ENCODE results near the gene MGRN1. TPM values are rescaled to one million over a fixed set of nuclear protein-coding genes. Genes with fewer than 3 reads are reported as not detected.

The MGRN1 gene
- total and polyA plus RNA-seq, 2 experiments from 2014 or later, result 29.2 to 30.8 TPM

GRCh38 chr16:4631444-4631843 is 6.8 kb downstream of the MGRN1 start:
- DNase-seq (ENCODE audit: low spot score), result no peak
- Histone ChIP-seq H3K4me2 (no peak overlapping the region), H3K79me2 (peaks cover 96% of the 10 kb centered on the region), H3K4me1 (ENCODE audit: insufficient read depth) (peaks cover 3% of the 10 kb centered on the region), H2AFZ (no peak overlapping the region), H3K27me3 (no peaks in the 10 kb centered on the region), H4K20me1 (ENCODE audit: insufficient read depth, poor library complexity, severe bottlenecking) (peaks cover 69% of the 10 kb centered on the region), H3K36me3 (replicated peaks; ENCODE audit: insufficient read depth, low read depth) (no peaks in the 10 kb centered on the region), H3K9me2 (replicated peaks; ENCODE audit: insufficient read depth) (no peaks in the 10 kb centered on the region), H3K9me3 (ENCODE audit: low read depth) (no peaks in the 10 kb centered on the region), H3K4me3 (no peak overlapping the region), H3K27ac (peak overlapping the region; percentile 3)
- 64% methylated on average over 1 of the region's 1 CpG for WGBS (ENCODE audit: low lambda C conversion rate, missing lambda C conversion rate)
- no peak for TF ChIP-seq EZH2phosphoT487 (IDR thresholded peaks at IDR 0.05; ENCODE audit: low read depth, severe bottlenecking, unreplicated experiment)
- no peak for TF ChIP-seq EZH2 (IDR thresholded peaks at IDR 0.05; ENCODE audit: borderline replicate concordance)
- TF ChIP-seq CTCF (IDR thresholded peaks at IDR 0.05; ENCODE audit: poor library complexity), result no peak

GRCh38 chr16:4633910-4634635 is 9.4 kb downstream of the MGRN1 start:
- Histone ChIP-seq H2AFZ (no peak overlapping the region), H3K4me1 (ENCODE audit: insufficient read depth) (no peaks in the 10 kb centered on the region), H4K20me1 (ENCODE audit: insufficient read depth, poor library complexity, severe bottlenecking) (peaks cover 71% of the 10 kb centered on the region), H3K9me2 (replicated peaks; ENCODE audit: insufficient read depth) (no peaks in the 10 kb centered on the region), H3K4me3 (no peak overlapping the region), H3K79me2 (peaks cover 96% of the 10 kb centered on the region), H3K27ac (no peak overlapping the region), H3K27me3 (no peaks in the 10 kb centered on the region), H3K4me2 (no peak overlapping the region), H3K36me3 (replicated peaks; ENCODE audit: insufficient read depth, low read depth) (no peaks in the 10 kb centered on the region), H3K9me3 (ENCODE audit: low read depth) (no peaks in the 10 kb centered on the region)
- TF ChIP-seq EZH2 (IDR thresholded peaks at IDR 0.05; ENCODE audit: borderline replicate concordance), result no peak
- no peak for TF ChIP-seq EZH2phosphoT487 (IDR thresholded peaks at IDR 0.05; ENCODE audit: low read depth, severe bottlenecking, unreplicated experiment)
- no peak for TF ChIP-seq CTCF (IDR thresholded peaks at IDR 0.05; ENCODE audit: poor library complexity)
- 93% methylated on average over 20 of the region's 20 CpGs for WGBS (ENCODE audit: low lambda C conversion rate, missing lambda C conversion rate)
- no peak for DNase-seq (ENCODE audit: low spot score)

- H3K27ac ChIP-seq, result no peak overlapping the region
- no peaks in the 10 kb centered on the region for H3K9me3 ChIP-seq (ENCODE audit: low read depth)
- no peaks in the 10 kb centered on the region for H3K4me1 ChIP-seq (ENCODE audit: insufficient read depth)
- no peaks in the 10 kb centered on the region for H3K9me2 ChIP-seq (replicated peaks; ENCODE audit: insufficient read depth)
- no peaks in the 10 kb centered on the region for H3K36me3 ChIP-seq (replicated peaks; ENCODE audit: insufficient read depth, low read depth)
- H3K4me3 ChIP-seq, result no peak overlapping the region
- no peak overlapping the region for H2AFZ ChIP-seq
- no peak overlapping the region for H3K4me2 ChIP-seq
- peaks cover 96% of the 10 kb centered on the region for H3K79me2 ChIP-seq
- 95% methylated on average over 12 of the region's 12 CpGs for WGBS (ENCODE audit: low lambda C conversion rate, missing lambda C conversion rate)
- no peaks in the 10 kb centered on the region for H3K27me3 ChIP-seq
- TF ChIP-seq EZH2 (IDR thresholded peaks at IDR 0.05; ENCODE audit: borderline replicate concordance) (no peak), EZH2phosphoT487 (IDR thresholded peaks at IDR 0.05; ENCODE audit: low read depth, severe bottlenecking, unreplicated experiment) (no peak), CTCF (IDR thresholded peaks at IDR 0.05; ENCODE audit: poor library complexity) (no peak)
- no peak for DNase-seq (ENCODE audit: low spot score)
- peaks cover 78% of the 10 kb centered on the region for H4K20me1 ChIP-seq (ENCODE audit: insufficient read depth, poor library complexity, severe bottlenecking)
These were observed 10.1 kb downstream of the MGRN1 start for GRCh38 chr16:4634768-4635167.

All from hepatocyte (in vitro differentiated cells).